Transverse colon (tissue), 4 donors: ENCODE measurements around the gene TBX6.

Experiments
- CTCF ChIP-seq, 5 experiments: fragments of 200-600 bp in 3 of 5; fragments of 450-650 bp in 2 of 5; sonication (generic) in 3 of 5; IDR thresholded peaks; 1 replicate in 2 of 5; 2 replicates in 3 of 5; pipeline ENCODE4 v1.5.1; 2016 to 2017; ENCODE audit warnings: antibody characterized with exemption in 5 of 5, inconsistent platforms in 3 of 5, mild to moderate bottlenecking in 2 of 5, moderate library complexity in 1 of 5
- EP300 ChIP-seq: sonication (generic); formaldehyde crosslinking; IDR thresholded peaks from one replicate; pipeline ENCODE4 v1.6.1; 2017; ENCODE audit warnings: antibody characterized with exemption, low read depth
- POLR2A ChIP-seq: fragments of 450-650 bp; IDR thresholded peaks from one replicate; pipeline ENCODE4 v1.6.1; 2016; ENCODE audit warnings: antibody characterized with exemption, mild to moderate bottlenecking, moderate library complexity
- POLR2AphosphoS5 ChIP-seq, 3 donors: sonication (generic); formaldehyde crosslinking; IDR thresholded peaks; one replicate each; pipeline ENCODE4 v1.6.1; 2016; ENCODE audit warnings: antibody characterized with exemption in 3 of 3

GRCh38 chr16:30088237-30088831 is 3.4 kb downstream of the TBX6 start:
- no peak for TF ChIP-seq POLR2A
- TF ChIP-seq CTCF (IDR thresholded peaks at IDR 0.05), result no peak
- TF ChIP-seq EP300, result no peak
- no peak for TF ChIP-seq POLR2AphosphoS5 (IDR thresholded peaks at IDR 0.05)
